HT1080 (cell line): ENCODE measurements around the gene AAGAB. TPM values are rescaled to one million over a fixed set of nuclear protein-coding genes. Genes with fewer than 3 reads are reported as not detected.

Source experiments
- DNase-seq: peaks from one replicate; pipeline ENCODE4 v3.0.0-alpha.2; 2015; ENCODE audit warnings: low read depth
- total RNA-seq: library from RNA; depleted of rRNA; stranded (reverse); fragments of >200 nt; shearing (Covaris generic); gene quantifications from 2 replicates; pipeline ENCODE4 v1.2.3, GENCODE V29; 2014

Gene AAGAB
- total RNA-seq, 1 experiment from 2014 or later, result 48.1 TPM

GRCh38 chr15:67174864-67175573 lies 79.4 kb downstream of the AAGAB start:
- DNase-seq, result peak; percentile 88

- DNase-seq, result no peak
These were observed 80.0 kb downstream of the AAGAB start for GRCh38 chr15:67174446-67174845.

GRCh38 chr15:67173786-67174185 lies 80.7 kb downstream of the AAGAB start:
- DNase-seq, result no peak

GRCh38 chr15:67173005-67173404 lies 81.5 kb downstream of the AAGAB start:
- no peak for DNase-seq

- peak; percentile 58 for DNase-seq
These were observed 82.3 kb downstream of the AAGAB start for GRCh38 chr15:67172172-67172571.

GRCh38 chr15:67171471-67171870 lies 83.0 kb downstream of the AAGAB start:
- DNase-seq, result no peak

- DNase-seq, result no peak
These were observed 84.1 kb downstream of the AAGAB start for GRCh38 chr15:67170143-67170925.

- no peak for DNase-seq
These were observed 85.8 kb downstream of the AAGAB start for GRCh38 chr15:67168694-67169093.

- DNase-seq, result no peak
These were observed 87.4 kb downstream of the AAGAB start for GRCh38 chr15:67167091-67167490.

- no peak for DNase-seq
These were observed 88.0 kb downstream of the AAGAB start for GRCh38 chr15:67166280-67167009.

GRCh38 chr15:67165254-67166253 lies 88.9 kb downstream of the AAGAB start:
- DNase-seq, result no peak

- no peak for DNase-seq
These were observed 89.6 kb downstream of the AAGAB start for GRCh38 chr15:67164811-67165253.

- no peak for DNase-seq
These were observed 90.1 kb downstream of the AAGAB start for GRCh38 chr15:67164401-67164791.

GRCh38 chr15:67163180-67163579 lies 91.3 kb downstream of the AAGAB start:
- no peak for DNase-seq

- no peak for DNase-seq
These were observed 92.6 kb downstream of the AAGAB start for GRCh38 chr15:67161881-67162280.

- no peak for DNase-seq
These were observed 93.0 kb downstream of the AAGAB start for GRCh38 chr15:67161412-67161811.

- no peak for DNase-seq
These were observed 96.1 kb downstream of the AAGAB start for GRCh38 chr15:67158367-67158766.

- no peak for DNase-seq
These were observed 96.8 kb downstream of the AAGAB start for GRCh38 chr15:67157521-67158252.

GRCh38 chr15:67156834-67157233 lies 97.6 kb downstream of the AAGAB start:
- DNase-seq, result no peak

- no peak for DNase-seq
These were observed 98.0 kb downstream of the AAGAB start for GRCh38 chr15:67156426-67156825.
